Inferior parietal cortex (tissue), 1 donor: ENCODE measurements around the gene RNF130.
"Not testable (repeated sequence)": the region's sequence is repeated elsewhere in the genome, so short reads cannot be mapped to it uniquely, and the experiment has no call there.

Source experiments
- DNase-seq: peaks from one replicate; pipeline ENCODE4 v3.0.0-alpha.2; 2016; ENCODE audit errors: extremely low spot score

RNF130 gene

GRCh38 chr5:180018347-180019060 lies 53.1 kb downstream of the RNF130 start:
- no peak for DNase-seq

- DNase-seq, result not testable (repeated sequence)
Measured at GRCh38 chr5:180015523-180015922, 56.0 kb downstream of the RNF130 start.

DNA sequence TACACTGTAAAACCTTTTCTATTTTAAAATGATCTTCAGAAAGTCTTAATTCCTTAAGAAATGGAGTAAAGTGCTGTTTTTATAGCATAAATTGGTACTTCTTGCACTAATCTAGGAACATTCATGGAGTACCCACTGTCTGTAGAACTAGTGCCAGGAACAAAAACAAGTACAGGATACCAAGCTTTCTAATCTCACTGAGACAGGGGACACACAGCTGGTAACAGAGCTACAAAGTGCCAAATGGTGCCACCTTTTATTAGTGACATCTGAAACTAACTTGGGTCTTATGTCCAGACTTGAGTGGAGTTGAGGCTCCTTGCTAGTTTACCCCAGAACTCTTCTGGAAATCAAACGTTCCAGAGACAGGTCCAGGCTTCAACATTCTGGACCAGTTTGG lies 57.9 kb downstream of the RNF130 start:
- DNase-seq, result no peak

- no peak for DNase-seq
Measured at GRCh38 chr5:180012316-180012715, 59.2 kb downstream of the RNF130 start.

DNA sequence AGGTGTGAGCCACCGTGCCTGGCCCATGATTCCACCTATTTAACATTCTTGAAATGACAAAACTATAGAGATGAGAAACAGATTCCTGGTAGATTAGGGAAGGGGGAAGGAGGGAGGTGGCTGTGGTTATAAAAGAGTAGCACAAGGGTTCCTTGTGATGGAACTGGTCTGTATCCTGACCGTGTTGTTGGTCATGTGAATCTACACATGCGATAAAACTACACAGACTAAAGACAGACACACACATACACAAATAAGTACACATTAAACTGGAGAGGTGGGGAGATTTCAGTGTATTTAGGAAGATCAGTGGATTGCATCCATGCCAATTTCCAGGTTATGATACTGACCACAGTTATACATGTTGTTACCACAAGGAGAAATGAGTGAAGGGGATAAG lies 60.9 kb downstream of the RNF130 start:
- DNase-seq, result no peak

DNA sequence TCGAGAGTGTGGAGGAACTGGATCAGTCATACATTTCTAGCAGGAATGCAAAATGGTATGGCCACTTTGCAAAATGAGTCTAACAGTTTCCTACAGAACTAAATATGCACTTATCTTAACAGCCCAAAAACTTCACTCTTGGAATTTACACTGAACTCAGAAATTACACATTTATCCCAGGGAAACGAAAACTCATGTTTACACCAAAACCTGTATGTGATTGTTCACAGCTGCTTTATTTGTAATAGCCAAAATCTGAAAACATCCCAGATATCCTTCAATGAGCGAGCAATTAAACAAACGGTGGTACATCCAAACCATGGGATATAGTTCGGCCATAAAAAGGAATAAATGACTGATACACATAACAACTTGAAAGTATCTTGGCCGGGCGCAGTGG lies 62.0 kb downstream of the RNF130 start:
- DNase-seq, result no peak

GRCh38 chr5:180008433-180008832 lies 63.1 kb downstream of the RNF130 start:
- no peak for DNase-seq

- peak; percentile 37 for DNase-seq
Measured at GRCh38 chr5:180007582-180007981, 64.0 kb downstream of the RNF130 start.

GRCh38 chr5:180006141-180006540 lies 65.4 kb downstream of the RNF130 start:
- no peak for DNase-seq

- no peak for DNase-seq
Measured at GRCh38 chr5:180003127-180003526, 68.4 kb downstream of the RNF130 start.

GRCh38 chr5:180001742-180002141 lies 69.8 kb downstream of the RNF130 start:
- no peak for DNase-seq

DNA sequence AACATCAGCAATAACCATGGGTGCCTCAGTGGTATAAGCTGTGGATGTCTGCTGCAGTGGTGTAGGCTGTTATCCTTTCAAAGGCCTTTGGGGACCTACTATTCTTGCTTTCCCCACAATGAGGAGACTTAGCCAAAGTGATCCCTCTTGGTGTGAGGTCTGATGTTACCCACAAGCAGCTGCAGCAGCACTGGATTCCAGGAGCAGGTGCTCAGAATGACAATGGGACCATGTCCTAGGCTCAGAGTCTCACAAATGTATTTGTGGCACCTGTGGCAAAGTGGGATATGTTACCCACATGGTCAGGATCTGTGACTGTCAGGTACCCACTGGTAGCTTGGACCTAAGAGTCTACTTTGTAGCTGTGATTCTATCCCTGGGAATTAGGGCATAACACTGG lies 70.4 kb downstream of the RNF130 start:
- DNase-seq, result no peak

DNA sequence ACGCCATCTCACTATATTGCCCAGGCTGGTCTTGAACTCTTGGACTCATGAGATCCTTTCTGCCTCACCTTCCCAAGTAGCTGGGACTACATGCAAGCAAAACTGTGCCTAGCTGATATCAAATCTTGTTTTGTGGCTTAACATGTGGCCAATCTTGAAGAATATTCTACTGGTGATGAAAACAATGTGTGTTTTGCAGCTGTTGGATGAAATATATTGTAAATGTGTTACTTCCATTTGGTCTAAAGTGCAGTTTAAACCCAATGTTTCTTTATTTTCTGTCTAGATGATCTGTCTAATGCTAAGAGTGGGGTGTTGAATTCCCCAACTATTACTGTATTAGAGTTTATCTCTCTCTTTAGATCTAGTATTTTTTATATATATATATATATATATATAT lies 73.1 kb downstream of the RNF130 start:
- no peak for DNase-seq

DNA sequence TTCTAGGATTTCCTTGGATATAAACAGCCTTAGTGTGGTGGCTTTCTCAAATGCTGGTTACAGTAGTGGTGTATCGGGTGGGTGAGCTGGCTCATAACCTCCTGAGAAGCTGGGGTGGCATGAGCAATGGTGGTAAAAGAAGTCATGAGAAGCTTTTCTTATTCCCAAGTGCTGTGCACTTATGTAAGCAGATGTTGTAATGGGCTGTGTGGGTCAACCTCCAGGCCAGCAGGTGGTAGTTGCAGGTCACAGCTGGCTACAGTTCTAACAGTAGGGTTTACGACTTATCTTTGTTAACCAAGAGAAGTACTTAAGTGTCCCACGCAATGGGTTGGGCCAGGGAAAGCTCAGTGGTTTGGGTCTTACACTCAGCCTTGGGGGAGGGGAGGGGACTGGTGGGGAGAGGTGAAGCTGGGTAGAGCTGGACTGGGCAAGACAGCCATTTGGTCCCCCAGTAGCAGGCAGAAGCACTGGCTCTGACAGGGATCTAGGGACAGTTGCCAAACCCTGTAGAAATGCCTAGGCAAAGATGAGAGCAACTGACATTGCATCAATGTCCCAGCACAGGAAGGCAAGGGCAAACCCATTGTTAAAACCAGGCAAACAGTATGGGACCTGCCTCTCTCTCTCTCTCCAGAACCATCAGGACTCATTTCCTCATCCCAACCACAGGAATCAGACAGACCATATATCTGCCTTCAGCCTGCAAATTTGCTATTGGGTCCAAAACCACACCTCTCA lies 76.8 kb downstream of the RNF130 start:
- DNase-seq, result no peak

GRCh38 chr5:179992855-179993254 lies 78.7 kb downstream of the RNF130 start:
- not testable (repeated sequence) for DNase-seq

DNA sequence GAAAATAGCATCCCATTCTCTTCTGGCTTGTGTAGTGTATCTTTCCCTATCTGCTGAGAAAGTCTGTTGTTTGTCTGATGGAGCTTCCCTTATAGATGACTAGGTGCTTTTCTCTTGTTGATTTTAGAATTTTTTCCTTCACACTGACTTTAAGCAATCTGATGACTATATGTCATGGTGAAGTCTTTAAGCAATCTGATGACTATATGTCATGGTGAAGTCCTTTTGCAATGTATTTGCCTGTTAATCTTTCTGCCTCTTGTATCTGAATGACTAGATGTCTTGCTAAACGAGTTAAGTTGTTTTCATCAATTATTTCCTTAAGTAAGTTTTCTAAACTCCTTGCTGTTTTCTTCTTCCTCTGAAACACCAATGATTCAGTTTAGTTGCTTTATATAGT lies 80.5 kb downstream of the RNF130 start:
- no peak for DNase-seq

DNA sequence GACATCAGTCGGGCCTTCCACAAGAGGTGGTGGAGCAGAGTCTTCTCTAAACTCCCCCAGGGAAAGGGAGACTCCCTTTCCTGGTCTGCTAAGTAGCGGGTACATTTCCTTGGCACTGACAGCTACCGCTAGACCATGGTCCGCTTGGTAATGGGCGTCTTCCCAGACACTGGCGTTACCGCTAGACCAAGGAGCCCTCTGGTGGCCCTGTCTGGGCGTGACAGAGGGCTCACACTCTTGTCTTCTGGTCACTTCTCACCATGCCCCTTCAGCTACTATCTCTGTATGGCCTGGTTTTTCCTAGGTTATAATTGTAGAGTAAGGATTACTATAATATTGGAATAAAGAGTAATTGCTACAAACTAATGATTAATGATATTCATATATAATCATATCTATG lies 81.0 kb downstream of the RNF130 start:
- not testable (repeated sequence) for DNase-seq

GRCh38 chr5:179986328-179986727 lies 85.2 kb downstream of the RNF130 start:
- peak; percentile 39 for DNase-seq

GRCh38 chr5:179981636-179982035 lies 89.9 kb downstream of the RNF130 start:
- DNase-seq, result no peak

- no peak for DNase-seq
Measured at GRCh38 chr5:179980767-179981166, 90.8 kb downstream of the RNF130 start.

DNA sequence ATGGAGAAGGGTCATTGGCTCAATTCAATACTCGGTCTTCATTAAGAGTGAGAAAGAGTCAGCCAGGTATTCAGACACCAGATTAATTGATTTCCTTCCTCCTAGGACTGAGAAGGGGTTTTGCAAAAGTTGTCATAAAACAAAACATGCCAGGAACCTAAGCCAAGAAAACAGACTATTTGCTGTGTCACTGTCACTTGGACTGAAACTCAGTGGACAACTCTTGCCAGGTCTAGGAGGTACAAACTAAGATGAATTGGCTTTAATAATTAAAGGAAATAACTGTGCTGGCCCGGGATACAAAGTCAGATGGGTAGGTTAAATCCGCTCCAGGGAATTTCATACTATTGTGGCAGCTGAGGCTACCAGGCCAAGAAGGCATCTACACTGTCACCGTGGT lies 92.8 kb downstream of the RNF130 start:
- DNase-seq, result no peak

- no peak for DNase-seq
Measured at GRCh38 chr5:179975713-179976134, 95.8 kb downstream of the RNF130 start.

- DNase-seq, result peak; percentile 44
Measured at GRCh38 chr5:179974946-179975712, 96.4 kb downstream of the RNF130 start.
